COLO829 (cell line): ENCODE data around the gene MYT1.
A peak's percentile ranks its signal among the peaks of the same experiment; 100 is the strongest.

Experiments
- DNase-seq: peaks from one replicate; pipeline ENCODE4 v3.0.0; 2012; ENCODE audit warnings: low spot score

Gene MYT1

DNA sequence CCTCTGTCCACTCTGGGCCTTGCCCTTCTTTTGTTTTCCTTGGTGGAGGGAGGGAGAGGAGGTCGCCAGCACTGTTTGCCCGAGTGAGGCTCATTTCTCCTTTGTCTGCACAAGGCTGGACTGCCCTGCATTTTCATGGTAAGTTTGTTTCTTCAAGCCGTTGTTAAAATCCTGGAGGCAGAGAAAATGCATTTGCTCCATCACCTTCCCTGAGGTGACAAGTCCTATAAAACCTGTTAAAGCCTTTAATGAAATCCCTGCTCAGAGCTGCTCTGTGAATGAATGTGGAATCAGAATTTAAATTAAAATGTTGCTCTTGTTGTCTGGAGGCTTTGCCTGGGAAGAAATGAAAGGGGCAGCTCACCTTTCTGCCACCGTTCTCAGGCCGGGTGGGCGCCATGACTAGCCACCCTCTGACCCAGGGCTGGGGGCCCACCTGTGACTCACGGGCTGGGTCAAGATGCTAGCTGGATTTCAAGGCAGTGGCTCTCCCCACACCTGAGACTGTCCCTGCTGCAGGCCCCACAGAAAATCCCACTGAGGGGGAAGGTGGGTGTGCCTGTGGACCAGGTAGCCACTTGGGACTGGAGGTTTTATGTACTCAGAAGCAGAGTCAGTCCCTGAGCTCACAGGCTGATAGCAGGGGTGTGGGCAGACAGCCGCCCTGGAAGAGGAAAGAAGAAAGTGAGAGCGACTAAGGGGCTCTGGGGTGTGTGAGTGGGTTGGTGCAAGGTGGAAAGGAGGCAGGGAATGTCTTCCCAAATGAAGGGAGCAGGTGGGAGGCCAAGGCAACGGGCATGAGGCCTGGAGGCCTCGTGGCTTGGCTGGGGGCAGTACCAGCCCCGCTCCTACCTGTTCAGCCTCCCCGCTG lies 24.0 kb upstream of the MYT1 start:
- no peak for DNase-seq

DNA sequence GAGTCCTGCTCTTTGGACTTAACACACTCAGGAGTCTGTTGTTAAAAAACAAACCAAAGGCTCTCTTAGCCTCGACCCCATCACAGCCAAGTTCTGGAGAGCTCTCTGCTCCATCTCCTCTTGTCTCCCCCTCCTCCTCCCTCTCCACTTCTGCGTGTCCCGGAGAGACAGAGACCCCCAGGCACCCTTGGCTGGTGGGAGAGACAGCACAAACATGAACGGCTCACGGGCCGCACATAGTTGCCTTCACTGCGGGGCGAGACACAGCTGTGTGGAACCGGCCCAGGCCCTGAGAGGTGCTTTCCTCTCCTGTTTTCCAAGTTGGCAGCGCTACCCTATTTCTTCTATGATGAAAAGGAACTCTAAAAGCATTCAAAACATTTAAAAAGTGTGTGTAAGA lies 23.3 kb upstream of the MYT1 start:
- no peak for DNase-seq

DNA sequence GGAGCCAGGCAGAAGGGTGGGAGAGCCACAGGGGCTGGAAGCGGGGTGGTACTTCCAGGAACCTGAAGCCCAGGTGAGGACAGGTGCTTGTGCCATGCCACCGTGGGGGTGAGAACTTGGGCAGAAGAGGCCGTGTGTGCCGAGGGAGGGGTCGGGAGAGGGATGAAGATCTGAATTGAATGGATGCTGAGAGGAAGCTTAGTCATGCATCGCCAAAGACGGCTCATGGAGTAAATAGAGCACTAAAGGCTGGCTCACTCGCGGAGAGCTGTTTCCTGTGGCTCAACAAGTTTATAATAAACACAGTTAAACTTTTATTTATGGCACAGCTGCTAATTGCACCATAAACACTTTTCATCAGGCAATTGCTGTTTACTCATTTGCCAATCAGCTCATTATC lies 21.7 kb upstream of the MYT1 start:
- DNase-seq: no peak

DNA sequence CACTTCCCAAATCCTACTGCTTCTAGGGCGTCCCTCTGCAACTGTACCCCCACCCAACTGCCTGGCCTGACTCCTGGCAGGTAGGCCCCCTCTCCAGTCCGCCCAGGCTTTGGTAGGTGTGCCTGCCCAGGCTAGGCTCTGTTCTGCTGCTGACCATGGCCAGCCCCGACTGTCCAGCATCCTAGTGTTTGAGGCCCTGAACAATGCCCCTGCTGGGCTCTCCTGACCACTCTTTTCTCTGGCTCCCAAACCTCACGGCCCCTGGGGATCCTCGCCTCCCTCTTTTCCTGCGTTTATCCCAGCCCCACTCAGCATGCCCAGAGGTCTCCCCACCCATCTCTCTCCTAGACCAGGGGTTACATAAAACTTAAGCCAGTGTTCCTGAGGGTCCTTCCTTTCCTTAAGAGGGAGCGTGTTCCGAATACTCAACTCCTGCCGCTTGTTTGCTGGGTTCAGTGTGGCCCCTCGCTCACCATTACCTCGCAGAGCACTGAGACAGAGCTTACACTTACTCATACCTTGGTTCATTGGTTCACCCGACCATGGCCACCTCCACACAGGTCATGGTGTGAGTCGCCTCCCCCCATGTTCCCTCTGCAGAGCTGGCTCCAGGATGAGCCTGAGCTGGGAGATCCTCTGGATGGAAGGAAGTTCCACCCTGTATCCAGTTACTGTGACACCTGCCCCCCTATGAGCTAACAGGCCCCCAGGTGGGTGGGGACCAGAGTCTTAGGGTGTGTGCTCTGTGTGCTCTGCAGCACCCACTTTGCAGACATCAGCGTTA lies 21.0 kb upstream of the MYT1 start:
- DNase-seq: no peak

DNA sequence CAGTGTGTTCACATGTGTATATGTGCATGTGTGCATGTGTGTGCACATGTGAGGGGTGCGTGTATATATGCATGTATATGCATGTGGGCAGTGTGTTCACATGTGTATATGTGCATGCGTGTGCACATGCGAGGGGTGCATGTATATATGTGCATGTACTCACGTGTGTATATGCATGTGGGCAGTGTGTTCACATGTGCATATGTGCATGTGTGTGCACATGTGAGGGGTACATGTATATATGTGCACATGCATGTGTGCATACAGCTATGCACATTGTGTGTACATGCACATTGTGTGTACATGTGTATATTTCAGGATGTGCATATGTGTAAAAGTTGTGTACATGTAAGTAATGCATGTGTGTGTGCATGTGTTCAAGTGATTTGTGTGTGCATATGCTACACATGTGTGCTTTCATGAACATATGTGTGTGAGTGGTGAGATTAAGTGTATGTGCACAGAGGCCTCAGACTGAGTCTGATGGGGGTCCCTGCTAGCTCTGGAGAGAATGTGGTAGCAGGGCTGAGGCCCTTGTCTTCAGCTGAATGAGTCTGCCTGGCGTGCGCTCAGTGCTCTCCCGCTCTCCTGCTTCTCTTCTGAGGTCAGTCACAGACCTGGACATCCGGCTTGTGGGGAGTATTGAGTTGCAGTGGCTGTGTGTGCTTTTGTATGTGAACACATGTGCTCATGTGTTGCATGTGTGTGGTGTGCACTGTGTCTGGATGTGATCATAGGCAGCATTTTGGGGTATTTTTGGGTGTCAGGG lies 19.9 kb upstream of the MYT1 start:
- DNase-seq: no peak

DNA sequence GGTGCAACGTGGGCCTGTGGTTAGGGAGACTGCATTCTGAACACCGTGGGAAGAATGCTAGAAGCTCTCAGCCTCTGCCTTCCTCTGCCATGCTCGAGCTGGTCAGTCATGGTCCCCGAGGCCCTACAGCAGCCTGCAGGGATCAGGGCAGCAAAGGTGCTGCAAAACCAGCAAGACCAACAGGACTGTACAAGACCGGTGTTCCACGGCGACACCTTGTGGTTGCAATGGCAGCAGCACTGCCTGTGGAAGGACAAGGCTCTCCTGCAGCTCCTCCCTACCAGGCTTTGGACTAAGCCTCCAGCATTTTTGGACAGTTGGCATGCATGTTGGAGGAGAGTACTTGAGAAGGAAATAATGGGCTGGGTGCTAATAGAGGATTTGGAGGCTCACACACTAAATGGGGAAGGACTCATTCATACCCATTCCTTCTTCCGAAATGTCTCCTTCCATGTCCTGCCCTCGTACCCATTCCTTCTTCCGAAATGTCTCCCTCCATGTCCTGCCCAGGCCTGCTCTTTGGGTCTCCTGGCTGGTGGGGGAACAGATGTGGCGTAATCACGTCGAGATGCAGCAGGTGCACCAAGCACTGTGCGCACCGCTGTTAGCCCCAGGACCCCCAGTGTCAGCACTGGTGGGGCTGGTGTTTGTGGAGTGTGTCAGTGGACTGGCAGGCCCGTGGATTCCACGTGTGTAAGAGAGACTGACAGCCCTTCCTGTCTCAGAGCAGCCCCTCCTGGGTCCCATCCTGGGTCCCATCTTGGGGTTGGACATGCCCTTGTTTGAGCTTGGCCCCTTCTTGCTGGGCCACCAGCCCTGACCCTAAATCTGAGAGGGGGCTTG lies 18.6 kb upstream of the MYT1 start:
- no peak for DNase-seq

DNA sequence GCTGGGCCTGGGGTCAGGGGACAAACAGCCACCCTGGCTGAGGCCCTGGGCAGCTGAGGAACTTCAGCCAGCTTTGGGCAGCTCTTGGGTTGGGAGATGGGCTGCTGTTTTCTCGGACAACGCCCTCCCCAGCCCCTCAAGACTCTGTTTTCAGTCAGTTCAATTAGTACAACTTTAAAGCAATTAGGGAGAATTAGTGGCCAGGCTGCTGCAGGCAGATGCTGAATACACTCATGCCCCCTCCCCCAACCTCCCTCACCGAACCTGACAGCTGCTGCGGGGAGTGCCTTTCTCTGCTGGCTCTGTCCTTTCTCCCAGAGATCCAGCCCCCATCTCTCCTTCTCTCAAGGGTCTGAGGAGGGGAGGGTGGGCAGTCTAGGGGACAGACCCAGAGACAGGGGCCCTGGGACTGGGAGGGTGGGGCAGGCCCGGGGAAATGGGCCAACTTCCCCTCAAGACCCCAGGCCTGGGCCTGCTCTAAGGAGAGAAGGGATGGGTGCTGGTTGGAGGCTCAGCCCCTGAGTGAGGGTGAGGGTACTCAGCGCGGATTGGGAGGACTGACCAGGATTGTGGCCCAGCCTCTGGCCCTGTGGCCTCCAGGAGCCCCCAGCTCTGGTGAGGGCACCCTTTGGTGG lies 17.8 kb upstream of the MYT1 start:
- DNase-seq: no peak

DNA sequence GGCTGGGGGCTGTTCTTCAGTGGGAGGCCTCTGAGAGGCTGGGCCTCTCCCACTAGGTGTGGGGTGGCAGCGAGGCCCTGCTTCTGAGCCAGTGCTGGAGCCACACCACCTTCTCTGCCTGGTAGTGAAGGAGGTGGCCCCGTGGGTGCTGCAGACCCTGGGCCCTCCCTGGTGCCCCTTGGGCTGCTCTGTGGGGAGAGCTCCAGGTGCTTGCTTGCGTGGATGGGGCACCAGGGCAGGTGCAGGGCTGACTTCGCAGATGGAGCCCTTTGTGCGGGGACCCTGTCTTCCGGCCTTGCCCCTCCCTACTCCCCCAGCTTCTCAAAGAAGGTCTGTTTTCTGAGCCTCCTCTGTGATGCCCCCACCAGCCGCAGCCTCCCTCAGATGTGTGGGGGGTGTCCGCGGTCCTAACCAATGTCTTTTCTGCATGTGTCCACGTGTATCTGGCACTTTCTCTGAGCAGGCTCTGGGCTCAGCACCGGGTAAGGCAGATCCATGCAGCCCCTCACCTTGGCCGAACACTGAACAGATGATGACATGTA lies 17.2 kb upstream of the MYT1 start:
- DNase-seq: no peak

DNA sequence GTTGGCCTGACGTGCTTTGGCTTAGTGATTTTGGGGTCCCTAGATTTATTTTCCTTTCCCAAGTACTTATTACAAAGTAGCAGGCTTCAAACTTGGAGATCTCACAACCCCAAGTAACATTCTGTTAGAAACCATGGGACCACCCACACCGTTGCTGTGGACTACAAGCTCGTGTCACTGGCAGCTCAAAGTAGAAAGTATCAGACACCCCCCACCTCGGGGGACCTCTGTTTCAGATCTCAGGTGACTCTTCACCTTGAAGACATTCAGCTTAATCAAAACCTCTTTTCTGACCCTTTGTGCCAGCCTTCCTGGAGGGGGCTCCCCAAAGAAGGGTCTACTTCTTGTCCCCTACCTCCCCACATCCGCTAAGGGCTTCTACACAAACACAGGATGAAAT lies 15.7 kb upstream of the MYT1 start:
- no peak for DNase-seq

DNA sequence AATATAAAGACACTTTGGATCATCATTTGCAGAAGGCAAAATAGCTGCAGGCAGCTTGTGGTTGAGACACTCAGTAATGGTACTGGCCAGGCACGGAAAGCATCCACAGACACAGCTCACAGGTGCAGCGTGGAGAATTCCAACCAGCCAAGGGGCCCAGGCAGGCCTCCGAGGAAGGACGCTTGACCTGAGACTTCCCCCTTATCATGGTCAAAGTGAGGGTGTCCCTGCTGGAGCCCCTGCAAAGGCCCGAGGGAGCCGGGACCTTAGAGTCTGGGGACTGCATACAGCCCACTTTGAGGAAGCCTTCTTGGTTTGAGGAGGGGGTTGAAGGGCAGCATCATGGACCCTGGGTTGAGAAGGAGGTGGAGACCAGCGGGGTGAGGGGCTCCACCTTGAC lies 15.1 kb upstream of the MYT1 start:
- DNase-seq: no peak

DNA sequence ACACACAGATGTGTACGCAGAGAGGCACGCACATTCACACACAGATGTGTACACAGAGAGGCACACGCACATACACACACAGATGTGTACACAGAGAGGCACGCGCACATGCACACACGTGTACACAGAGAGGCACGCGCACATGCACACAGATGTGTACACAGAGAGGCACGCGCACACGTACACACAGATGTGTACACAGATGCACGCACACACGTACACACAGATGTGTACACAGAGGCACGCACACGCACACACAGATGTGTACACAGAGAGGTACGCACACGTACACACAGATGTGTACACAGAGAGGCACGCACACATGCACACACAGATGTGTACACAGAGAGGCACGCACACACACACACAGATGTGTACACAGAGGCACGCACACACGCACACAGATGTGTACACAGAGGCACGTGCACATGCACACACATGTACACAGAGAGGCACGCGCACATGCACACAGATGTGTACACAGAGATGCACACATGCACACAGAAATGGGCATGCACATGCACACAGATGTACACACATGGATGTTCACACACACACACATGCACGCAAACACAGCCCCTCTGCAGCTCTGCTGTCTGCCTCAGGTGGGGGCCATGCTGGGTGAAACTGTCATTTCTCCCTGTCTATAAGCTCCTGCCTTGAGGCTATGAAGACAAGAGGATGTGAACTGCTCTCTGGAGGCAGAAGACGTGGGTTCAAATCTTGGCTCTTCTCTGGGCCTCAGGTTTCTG lies 14.3 kb upstream of the MYT1 start:
- no peak for DNase-seq

DNA sequence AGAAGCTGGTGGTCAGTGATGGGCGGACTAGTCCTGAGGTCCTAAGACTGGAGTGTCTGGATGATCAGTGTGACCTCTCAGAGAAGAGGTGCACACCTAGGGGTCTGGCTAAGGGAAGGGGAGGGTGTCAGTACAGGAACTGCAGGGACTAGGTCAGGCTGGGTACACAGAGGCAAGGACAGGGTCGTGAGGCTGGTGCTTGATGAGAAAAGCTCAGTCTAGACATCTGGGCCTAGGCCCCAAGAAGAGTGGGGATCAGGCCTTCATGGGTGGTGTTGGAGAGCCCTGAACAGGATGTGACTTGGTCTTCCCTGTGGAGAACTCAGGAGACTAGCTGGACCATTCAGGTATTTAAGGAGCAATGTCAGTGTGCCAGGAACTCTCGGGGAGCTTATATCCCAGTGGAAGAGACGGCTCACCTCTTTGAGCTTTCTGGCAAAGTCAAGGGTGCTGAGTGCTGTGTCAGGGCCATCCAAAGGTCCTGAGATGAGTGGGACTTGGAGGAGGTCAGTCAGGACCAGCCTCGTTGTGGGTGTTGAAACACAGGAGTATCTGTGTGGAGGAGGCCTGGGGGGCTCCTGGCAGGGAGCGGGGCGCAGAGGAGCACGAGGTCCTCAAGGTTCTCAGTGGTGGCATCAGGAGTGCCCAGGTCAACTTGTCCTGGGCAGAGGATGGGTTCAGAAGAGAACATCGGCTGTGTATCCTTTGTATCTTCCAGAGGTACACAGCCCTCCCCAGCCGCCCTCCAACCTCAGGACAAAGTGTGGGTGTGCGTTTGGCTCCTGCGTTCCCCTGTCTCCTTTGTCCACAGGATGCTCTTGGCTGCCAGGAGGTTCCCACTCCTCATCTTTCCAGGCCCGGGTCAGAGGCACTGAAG lies 13.3 kb upstream of the MYT1 start:
- DNase-seq: no peak

DNA sequence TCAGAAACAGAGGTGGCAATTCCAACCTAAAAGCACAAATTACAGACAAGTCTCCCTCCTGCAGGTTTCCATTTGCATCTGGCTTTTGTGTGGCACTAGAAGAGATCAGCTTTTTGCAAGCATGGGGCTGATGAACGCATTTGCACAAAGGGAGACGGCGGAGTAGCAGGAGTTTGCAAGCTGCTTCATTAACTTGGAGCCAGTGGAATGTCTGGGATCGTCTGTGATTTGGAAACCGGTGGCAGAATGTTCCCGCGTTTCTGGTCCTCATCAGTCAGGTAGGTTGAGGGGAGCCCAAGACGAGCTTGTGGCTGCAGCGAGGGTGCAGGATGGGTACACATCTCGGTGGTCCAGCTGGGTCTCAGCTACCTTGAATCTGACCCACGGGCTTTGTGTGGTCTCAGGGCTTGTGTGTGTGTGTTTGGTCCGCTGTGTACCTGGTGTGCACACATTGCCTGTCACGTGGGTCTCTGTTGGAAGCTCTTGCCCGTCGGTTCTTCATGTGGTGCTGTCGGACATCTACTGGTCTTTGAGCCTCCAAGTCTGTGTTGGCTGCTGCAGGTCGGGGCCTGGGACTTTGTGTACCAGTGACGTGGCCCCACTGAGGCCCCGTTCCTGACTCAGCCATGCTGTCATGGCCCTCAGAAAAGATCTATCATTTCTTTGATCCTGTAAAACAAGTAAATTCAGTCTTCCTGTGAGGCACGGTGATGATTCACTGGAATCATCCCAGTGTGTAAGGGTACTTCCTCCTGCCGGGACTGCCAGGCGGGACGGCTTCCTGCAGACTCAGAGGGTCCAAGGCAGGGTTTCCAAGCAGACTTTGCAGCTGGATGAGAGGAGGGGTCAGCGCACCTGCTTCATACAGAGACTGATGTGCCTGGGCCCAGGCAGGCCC lies 12.4 kb upstream of the MYT1 start:
- peak; percentile 79 for DNase-seq

DNA sequence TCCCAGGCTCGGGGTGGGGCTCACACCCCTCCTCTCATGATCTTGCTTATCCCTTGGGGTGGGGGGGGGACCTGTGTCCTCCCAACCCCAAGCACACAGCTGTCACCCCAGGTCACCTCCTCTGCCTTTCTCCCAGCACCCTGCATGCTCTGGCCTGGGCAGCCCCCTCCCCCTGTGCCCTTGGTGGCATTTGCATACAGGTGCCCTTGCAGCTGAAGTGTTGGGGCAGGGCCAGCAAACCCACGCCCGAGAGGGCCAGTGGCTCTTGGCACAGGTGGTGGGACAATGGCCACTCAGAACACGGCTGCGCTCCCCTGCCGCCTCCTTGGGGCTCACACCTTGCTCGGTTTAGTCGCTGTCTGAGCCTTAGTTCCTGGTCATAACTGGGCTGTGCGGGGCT lies 11.3 kb upstream of the MYT1 start:
- DNase-seq: no peak

DNA sequence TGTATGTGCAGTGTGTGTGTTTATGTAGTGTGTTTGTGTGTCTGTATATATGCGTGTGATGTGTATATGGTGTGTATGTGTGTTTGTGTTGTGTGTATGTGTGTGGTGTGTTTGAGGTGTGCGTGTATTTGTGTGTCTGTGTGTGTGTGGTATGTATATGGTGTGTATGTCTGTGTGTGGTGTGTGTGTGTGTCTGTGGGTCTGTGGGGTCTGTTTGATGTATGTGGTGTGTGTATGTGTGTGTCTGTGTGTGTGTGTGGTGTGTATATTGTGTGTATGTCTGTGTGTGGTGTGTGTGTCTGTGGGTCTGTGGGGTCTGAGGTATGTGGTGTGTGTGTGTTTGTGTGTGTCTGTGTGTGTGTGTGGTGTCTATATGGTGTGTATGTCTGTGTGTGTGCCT lies 10.8 kb upstream of the MYT1 start:
- no peak for DNase-seq

DNA sequence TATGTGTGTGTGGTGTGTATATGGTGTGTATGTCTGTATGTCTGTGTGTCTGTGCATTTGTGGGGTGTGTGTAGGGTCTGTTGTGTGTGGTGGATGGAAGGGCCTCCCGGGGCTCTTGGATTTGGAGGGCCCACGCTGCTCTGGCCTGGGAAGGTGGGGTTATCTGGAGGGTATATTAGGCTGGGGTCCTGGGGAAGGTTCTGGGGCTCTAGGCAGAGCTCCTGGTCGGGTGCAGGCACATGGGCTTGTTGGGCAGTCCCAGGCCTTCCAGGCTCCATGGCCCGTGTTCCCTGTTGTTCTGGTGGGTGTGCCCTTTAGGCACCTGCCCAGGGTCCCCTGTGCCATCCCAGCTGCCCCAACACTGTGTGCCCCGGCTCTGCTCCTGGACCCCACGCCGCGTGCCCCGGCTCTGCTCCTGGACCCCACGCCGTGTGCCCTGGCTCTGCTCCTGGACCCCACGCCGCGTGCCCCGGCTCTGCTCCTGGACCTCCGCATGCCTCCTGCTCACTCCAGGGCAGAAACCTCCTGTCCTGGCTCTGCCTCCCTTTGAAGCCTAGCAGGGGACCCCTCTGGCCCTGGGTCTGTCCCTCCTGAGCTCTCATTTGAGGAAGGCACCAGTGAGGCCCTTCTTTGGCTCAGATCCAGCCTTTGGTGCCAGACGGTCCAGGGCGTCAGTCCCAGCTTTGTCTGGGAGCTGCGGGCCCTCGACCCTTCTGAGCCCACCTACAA lies 10.2 kb upstream of the MYT1 start:
- DNase-seq: no peak

DNA sequence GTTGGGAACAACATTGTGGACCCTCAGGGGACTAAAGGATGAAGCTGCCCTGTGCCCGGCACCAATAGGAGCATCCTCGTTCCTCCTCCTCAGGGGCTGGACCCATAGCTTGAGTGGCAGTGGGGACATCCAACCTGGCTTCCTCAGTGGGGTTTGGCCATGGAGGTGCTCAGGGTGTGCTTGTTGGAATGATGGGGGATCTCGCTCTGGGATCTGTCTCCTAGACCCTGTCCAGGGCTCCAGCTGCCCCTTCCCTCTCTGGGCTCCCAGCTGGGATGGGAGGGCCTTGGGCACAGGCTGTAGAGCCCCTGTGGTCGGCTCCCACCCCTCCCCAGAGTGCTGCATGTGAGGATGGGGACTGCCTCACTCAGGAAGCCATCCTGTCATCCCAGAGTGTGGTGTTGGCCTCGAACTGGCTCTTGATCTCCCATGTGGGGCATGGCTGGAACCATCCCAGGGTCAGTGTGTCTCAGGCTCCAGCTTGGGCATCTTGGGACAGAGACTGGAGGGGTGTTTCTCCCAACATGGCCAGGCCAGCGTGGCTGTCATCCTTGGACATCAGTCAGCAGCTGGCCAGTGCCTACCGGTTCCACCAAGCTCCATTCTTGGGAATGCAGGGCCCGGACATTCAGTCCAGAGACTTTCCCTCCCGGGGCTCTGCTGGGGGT lies 9.5 kb upstream of the MYT1 start:
- no peak for DNase-seq
